GM12873 (cell line): ENCODE data around the gene THAP4.

ENCODE experiments used
- TF ChIP-seq, protein P1 (sequence below): IDR thresholded peaks from 2 replicates; pipeline ENCODE4 v1.5.1; 2012; ENCODE audit warnings: low read depth, mild to moderate bottlenecking, moderate library complexity, low read length, control low read depth; ENCODE audit not compliant: insufficient read depth; ENCODE audit errors: missing control alignments

The THAP4 gene

DNA sequence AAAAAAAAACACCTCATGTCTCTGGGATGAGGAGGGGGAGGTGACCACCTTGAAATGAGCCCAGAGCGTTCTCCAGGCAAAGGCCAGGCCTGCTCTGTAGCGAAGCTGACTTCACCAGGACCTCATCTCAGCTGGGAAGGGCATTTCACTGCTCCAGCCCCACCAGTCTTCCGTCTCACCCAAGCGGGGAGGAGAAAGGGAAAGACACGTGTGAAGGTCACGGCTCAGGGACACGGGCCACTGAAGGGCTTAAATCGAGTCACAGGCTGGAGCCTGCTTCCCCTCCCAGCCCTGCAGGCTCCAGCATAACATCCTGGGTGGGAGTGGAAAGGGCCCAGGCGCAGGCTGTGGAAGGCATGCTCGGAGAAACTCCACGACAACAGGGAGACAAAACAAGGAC, 18.1 kb downstream of the THAP4 start:
- TF ChIP-seq, protein P1, sequence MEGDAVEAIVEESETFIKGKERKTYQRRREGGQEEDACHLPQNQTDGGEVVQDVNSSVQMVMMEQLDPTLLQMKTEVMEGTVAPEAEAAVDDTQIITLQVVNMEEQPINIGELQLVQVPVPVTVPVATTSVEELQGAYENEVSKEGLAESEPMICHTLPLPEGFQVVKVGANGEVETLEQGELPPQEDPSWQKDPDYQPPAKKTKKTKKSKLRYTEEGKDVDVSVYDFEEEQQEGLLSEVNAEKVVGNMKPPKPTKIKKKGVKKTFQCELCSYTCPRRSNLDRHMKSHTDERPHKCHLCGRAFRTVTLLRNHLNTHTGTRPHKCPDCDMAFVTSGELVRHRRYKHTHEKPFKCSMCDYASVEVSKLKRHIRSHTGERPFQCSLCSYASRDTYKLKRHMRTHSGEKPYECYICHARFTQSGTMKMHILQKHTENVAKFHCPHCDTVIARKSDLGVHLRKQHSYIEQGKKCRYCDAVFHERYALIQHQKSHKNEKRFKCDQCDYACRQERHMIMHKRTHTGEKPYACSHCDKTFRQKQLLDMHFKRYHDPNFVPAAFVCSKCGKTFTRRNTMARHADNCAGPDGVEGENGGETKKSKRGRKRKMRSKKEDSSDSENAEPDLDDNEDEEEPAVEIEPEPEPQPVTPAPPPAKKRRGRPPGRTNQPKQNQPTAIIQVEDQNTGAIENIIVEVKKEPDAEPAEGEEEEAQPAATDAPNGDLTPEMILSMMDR = no peak

- TF ChIP-seq, protein P1 = no peak
These were observed 18.6 kb downstream of the THAP4 start for GRCh38 chr2:241618296-241618805.

- TF ChIP-seq, protein P1 = no peak
These were observed 19.4 kb downstream of the THAP4 start for GRCh38 chr2:241617431-241618154.

GRCh38 chr2:241616168-241617125, 20.5 kb downstream of the THAP4 start:
- TF ChIP-seq, protein P1 = no peak

DNA sequence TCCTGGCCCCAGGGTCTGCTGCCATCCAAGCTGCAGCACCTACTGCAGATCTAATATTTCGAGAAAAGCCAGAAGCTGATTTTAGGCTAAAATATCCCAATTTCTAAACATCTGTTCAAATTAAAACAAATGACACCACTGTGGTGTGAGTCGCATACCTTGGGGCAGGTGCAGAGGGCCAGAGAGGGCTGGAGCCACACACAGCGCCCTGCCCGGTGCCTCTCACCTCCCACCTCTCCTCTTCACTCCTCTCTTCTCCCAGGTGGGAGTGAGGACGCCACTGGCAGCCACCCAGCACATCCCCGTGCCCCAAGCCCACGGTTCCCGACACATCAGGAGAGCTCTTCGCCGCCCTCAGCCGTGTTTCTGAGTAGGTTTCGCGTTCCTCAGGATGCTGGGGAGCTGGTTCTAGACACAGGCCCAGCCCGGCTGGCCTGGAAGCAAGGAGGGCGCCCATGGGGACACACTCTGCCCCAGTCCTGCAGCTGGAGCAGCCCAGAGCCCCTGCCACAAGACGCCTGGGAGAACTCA, 21.4 kb downstream of the THAP4 start:
- TF ChIP-seq, protein P1 = no peak

DNA sequence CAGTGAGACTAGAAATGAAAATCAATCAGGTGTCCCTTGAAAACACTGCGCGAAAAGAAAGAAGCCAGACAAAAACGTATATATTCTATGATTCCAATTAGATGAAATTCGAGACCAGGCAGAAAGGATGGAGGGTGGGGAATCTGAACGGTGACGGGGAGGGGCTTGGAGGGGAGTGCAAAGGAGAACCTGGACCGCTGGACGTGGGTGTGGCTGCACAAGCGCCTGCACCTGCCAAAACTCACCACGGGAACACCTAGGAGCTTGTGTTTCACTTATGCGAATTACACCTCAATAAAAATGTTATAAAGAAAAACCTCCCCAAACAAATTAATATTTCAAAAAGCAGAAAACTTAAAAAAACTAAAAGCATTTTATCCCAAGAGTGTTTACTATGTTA, 21.9 kb downstream of the THAP4 start:
- TF ChIP-seq, protein P1 = no peak
